IPS-NIHi7 (cell line): ENCODE data around the gene SLC2A8.

Experiments used
- DNase-seq: peaks from one replicate; pipeline ENCODE4 v3.0.0; 2012; ENCODE audit warnings: mixed read lengths; ENCODE audit errors: extremely low spot score

The SLC2A8 gene

DNA sequence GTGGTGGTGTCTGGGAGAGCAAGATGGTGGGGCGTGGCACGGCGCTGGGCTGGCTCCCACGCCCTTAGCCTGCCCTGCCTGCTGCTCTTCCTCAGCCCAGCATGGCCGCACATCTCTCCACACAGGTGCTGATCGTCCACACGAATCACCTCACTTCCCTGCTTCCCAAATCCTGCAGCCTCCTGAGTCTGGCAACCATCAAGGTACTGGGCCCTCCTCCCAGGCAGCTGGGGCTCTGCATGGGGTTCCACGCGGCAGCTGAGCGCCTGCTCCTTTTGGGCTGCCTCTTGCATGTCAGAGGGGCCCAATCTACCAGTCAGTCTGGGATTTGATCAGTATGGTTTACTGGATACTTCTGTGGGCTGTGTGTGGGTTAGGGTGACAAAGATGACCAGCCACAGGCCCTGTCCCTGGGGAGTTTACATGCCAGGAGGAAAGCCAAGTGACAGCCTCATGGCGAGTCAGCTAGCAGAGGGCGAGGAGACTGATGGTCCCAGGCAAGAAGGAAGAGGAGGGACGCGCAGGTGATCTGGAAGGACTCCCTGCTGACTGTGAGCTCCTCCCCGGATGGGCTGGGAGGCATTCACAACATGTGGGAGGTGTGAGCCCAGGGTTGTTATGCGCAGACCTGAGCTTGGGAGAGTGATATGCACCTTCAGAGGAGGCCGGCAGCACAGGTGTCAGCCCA, 60.4 kb downstream of the SLC2A8 start:
- DNase-seq, result peak; percentile 58
